Measurements from ENCODE around the gene ZBTB49.

ZBTB49 gene

GRCh38 chr4:4325321-4325720 lies 35.3 kb downstream of the ZBTB49 start (continued):
- TF ChIP-seq ZNF610 (tag by site-specific recombination; IDR thresholded peaks at IDR 0.05; ENCODE audit: borderline replicate concordance) (no peak), ZNF704 (tag by site-specific recombination; IDR thresholded peaks at IDR 0.05) (no peak), ZNF138 (tag by site-specific recombination; IDR thresholded peaks at IDR 0.05; ENCODE audit: borderline replicate concordance) (no peak), CTCF (tag by site-specific recombination; IDR thresholded peaks at IDR 0.05) (no peak), ZNF280D (tag by site-specific recombination; IDR thresholded peaks at IDR 0.05) (no peak), ZNF449 (tag by site-specific recombination; IDR thresholded peaks at IDR 0.05) (no peak)

GRCh38 chr4:4326166-4326565 lies 36.1 kb downstream of the ZBTB49 start:
- H3K4me1 ChIP-seq (ENCODE audit: control insufficient read depth, insufficient read depth, low read length), result no peaks in the 10 kb centered on the region
- ChIA-PET CTCF (no interaction called here), POLR2A (no interaction called here)
- H3K9me3 ChIP-seq (ENCODE audit: control insufficient read depth, insufficient read depth, low read depth, low read length), result no peaks in the 10 kb centered on the region
- H3K4me3 ChIP-seq (ENCODE audit: low read depth, low read length), result no peak overlapping the region
- peaks cover 0 to 13% of the 10 kb centered on the region in 2 experiments; a peak in 1 of 3 replicates for H3K36me3 ChIP-seq (ENCODE audit: control insufficient read depth in 2 of 2, insufficient read depth in 1 of 2, low read length in 2 of 2)
- no peak overlapping the region for H3K27ac ChIP-seq (ENCODE audit: extremely low read depth, low read depth, low read length)
- no peak for TF ChIP-seq ZNF37A (tag by site-specific recombination; IDR thresholded peaks at IDR 0.05)
- TF ChIP-seq ZNF610 (tag by site-specific recombination; IDR thresholded peaks at IDR 0.05; ENCODE audit: borderline replicate concordance), result no peak

- POLR2A ChIA-PET, result no interaction called here
- CTCF ChIA-PET, result interaction anchor here (0.9 kb wide), 1 partner anchor 17 kb away, joined by 3 read pairs; no protein-coding TSS in a partner anchor
- Histone ChIP-seq H3K27ac (ENCODE audit: extremely low read depth, low read depth, low read length) (no peak overlapping the region), H3K4me3 (ENCODE audit: low read depth, low read length) (no peak overlapping the region), H3K4me1 (ENCODE audit: control insufficient read depth, insufficient read depth, low read length) (no peaks in the 10 kb centered on the region), H3K36me3 (ENCODE audit: control insufficient read depth in 2 of 2, insufficient read depth in 1 of 2, low read length in 2 of 2) (peaks cover 0 to 1% of the 10 kb centered on the region in 2 experiments; a peak in 1 of 3 replicates), H3K9me3 (ENCODE audit: control insufficient read depth, insufficient read depth, low read depth, low read length) (no peaks in the 10 kb centered on the region)
- no peak for TF ChIP-seq ZNF398 (tag by site-specific recombination; IDR thresholded peaks at IDR 0.05)
- no peak for TF ChIP-seq OVOL3 (tag by site-specific recombination; IDR thresholded peaks at IDR 0.05)
- TF ChIP-seq ZNF571 (tag by site-specific recombination; IDR thresholded peaks at IDR 0.05), result no peak
- no peak for TF ChIP-seq ZNF24 (tag by site-specific recombination; IDR thresholded peaks at IDR 0.05)
These were observed 37.6 kb downstream of the ZBTB49 start for GRCh38 chr4:4327652-4328121.
